Activated B cell treated with CpG ODN at 0.5 μM for 24 hours (primary cell): Measurements from ENCODE around the gene PICALM. TPM values are rescaled to one million over a fixed set of nuclear protein-coding genes. Genes with fewer than 3 reads are reported as not detected.

Source experiments
- ATAC-seq: fragments of 200-7000 bp; cut with Tn5 transposase; one replicate; pipeline ENCODE4 v1.10.0; 2021; ENCODE audit warnings: low read depth, mild to moderate bottlenecking, moderate library complexity
- CTCF ChIA-PET: fragments of 350-600 bp; sonication (Branson Sonifier 250); formaldehyde crosslinking; loops from one replicate; lab custom pipeline; 2021; ENCODE audit warnings: antibody characterized with exemption; lab: Charles Lee
- POLR2A ChIA-PET: fragments of 350-600 bp; sonication (Branson Sonifier 250); formaldehyde crosslinking; loops from one replicate; lab custom pipeline; 2021; ENCODE audit warnings: antibody characterized with exemption; lab: Charles Lee
- DNase-seq: peaks from one replicate; pipeline ENCODE4 v3.0.0; 2022
- H3K27ac Mint-ChIP-seq: one replicate; pipeline ENCODE4 v1.8.0; 2020; ENCODE audit warnings: mixed read lengths
- H3K27me3 Mint-ChIP-seq: one replicate; pipeline ENCODE4 v1.8.0; 2021; ENCODE audit warnings: mixed read lengths
- H3K36me3 Mint-ChIP-seq: one replicate; pipeline ENCODE4 v1.8.0; 2021; ENCODE audit warnings: low read depth, mixed read lengths
- H3K4me1 Mint-ChIP-seq: one replicate; pipeline ENCODE4 v1.8.0; 2021; ENCODE audit warnings: mixed read lengths
- H3K4me3 Mint-ChIP-seq: one replicate; pipeline ENCODE4 v1.8.0; 2020; ENCODE audit warnings: mild to moderate bottlenecking, mixed read lengths
- H3K9me3 Mint-ChIP-seq: one replicate; pipeline ENCODE4 v1.8.0; 2020; ENCODE audit warnings: mixed read lengths
- intact Hi-C: fragments of 100-400 bp; cut with micrococcal nuclease; formaldehyde crosslinking; loops from one replicate; pipeline ENCODE4 v1.15.1; 2024
- total RNA-seq: library from RNA; stranded (reverse); gene quantifications from 2 replicates; pipeline ENCODE4 v1.2.3, GENCODE V29; 2022
- TF ChIP-seq, protein P1 (sequence below): fragments of 200-600 bp; IDR thresholded peaks from one replicate; pipeline ENCODE4 v1.8.0; 2022; ENCODE audit warnings: antibody characterized with exemption, mild to moderate bottlenecking

The PICALM gene
- total RNA-seq, 1 donor from 2014 or later: 139 TPM

DNA sequence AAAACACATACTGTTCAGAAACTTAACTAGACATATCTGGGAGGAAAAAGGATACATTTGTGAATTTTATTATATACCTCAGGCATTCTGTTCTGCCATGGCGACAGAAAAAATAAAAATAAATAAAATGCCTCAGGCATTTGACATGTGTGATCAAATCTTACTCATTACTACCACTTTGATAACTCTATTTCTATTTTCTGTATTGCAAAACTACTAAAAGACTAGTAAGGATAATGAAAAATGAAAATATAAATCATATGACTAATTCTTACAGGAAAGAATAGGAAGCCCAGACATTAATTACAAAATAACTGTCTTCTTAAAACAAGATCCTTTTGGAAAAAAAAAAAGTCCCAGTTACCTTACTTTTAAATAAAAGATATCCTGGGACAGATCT lies 5.3 kb downstream of the PICALM start:
- ChIA-PET CTCF (no interaction called here), POLR2A (no interaction called here)
- intact Hi-C loops: no loop called here
- H3K4me3 Mint-ChIP-seq: peak overlapping the region; percentile 7
- DNase-seq: no peak
- H3K4me1 Mint-ChIP-seq: peaks cover 88% of the 10 kb centered on the region
- no peak for ATAC-seq
- peaks cover 23% of the 10 kb centered on the region for H3K36me3 Mint-ChIP-seq
- peak overlapping the region; percentile 41 for H3K27ac Mint-ChIP-seq
- no peaks in the 10 kb centered on the region for H3K9me3 Mint-ChIP-seq
- TF ChIP-seq, protein P1, sequence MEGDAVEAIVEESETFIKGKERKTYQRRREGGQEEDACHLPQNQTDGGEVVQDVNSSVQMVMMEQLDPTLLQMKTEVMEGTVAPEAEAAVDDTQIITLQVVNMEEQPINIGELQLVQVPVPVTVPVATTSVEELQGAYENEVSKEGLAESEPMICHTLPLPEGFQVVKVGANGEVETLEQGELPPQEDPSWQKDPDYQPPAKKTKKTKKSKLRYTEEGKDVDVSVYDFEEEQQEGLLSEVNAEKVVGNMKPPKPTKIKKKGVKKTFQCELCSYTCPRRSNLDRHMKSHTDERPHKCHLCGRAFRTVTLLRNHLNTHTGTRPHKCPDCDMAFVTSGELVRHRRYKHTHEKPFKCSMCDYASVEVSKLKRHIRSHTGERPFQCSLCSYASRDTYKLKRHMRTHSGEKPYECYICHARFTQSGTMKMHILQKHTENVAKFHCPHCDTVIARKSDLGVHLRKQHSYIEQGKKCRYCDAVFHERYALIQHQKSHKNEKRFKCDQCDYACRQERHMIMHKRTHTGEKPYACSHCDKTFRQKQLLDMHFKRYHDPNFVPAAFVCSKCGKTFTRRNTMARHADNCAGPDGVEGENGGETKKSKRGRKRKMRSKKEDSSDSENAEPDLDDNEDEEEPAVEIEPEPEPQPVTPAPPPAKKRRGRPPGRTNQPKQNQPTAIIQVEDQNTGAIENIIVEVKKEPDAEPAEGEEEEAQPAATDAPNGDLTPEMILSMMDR: no peak
- no peaks in the 10 kb centered on the region for H3K27me3 Mint-ChIP-seq

DNA sequence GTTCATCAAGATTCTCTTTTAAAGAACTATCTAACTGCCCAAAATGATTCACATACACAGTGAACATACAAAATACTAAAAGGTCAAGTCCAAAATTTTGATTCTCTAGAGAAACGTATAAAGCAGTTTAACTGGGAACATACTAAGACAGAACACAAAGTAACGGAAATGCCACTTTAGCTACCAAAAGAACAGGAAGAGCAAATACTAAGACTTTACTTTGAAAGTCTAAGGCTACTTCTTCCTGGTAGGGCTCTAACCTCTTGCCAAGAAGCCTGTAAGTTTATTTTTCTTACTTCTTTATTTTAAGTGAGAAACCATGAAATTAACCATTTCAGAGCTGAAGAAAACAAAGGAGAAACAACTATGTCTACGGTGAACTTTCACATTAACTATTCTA lies 6.2 kb downstream of the PICALM start:
- TF ChIP-seq, protein P1: no peak
- Mint-ChIP-seq H3K27ac (no peak overlapping the region), H3K4me1 (peaks cover 95% of the 10 kb centered on the region), H3K36me3 (peaks cover 16% of the 10 kb centered on the region), H3K27me3 (no peaks in the 10 kb centered on the region), H3K9me3 (no peaks in the 10 kb centered on the region), H3K4me3 (peak overlapping the region; percentile 60)
- POLR2A ChIA-PET: no interaction called here
- intact Hi-C loops: no loop called here
- DNase-seq: no peak
- ATAC-seq: no peak
- CTCF ChIA-PET: interaction anchor here (1.0 kb wide), 2 partner anchors 21 to 131 kb away, joined by 4 to 5 read pairs; no protein-coding TSS in a partner anchor

DNA sequence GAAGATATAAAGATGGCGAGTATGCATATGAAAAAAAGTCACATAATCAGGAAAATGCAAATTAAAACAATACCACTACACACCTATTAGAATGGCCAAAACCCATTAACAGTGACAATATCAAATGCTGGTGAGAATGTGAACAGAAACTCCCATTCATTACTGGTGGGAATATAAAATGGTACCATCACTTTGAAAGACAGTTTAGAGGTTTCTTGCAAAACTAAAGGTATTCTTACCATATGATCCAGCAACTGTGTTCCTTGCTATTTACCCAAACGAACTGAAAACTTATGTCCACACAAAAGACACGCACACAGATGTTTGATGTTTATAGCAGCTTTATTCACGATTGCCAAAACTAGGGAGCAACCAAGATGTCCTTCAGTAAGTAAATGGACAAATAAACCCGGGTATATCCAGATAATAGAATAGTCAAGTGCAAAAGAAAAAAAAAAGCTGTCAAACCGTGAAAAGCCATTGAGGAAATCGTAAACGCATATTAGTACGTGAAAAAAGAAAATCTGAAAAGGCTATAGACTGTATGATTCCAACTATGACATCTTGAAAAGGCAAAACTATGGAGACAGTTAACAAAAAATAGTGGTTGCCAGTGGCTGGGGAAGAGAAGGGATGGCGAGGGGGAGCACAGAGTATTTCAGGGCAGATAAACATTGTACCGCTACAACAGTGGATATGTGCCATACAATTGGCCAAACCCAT lies 7.2 kb downstream of the PICALM start:
- H3K36me3 Mint-ChIP-seq: peaks cover 10% of the 10 kb centered on the region

DNA sequence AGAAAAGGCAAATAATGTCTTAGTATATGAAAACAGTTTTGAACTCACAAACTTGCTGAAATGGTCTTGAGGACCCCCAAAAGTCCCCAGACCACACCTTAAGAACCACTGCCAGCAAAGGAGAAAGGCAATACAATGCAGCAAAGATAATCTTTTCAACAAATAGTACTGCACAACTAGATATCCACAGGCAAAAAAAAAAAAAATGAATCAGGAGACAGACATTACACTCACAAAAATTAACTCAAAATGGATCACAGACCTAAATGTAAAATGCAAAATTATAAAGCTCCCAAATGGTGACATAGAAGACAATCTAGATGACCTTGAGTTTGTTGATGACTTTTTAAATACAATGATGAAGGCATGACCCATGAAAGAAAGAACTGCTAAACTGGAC lies 8.3 kb downstream of the PICALM start:
- H3K4me3 Mint-ChIP-seq: no peak overlapping the region
- no peak for ATAC-seq
- CTCF ChIA-PET: no interaction called here
- TF ChIP-seq, protein P1: no peak
- no peak overlapping the region for H3K27ac Mint-ChIP-seq
- no peaks in the 10 kb centered on the region for H3K27me3 Mint-ChIP-seq
- intact Hi-C loops: loop anchor here (1.0 kb wide), 1 partner anchor 8 kb away; no protein-coding TSS in a partner anchor
- peaks cover 91% of the 10 kb centered on the region for H3K4me1 Mint-ChIP-seq
- H3K36me3 Mint-ChIP-seq: peaks cover 13% of the 10 kb centered on the region
- no peaks in the 10 kb centered on the region for H3K9me3 Mint-ChIP-seq
- DNase-seq: no peak
- POLR2A ChIA-PET: no interaction called here

More for the DNA sequence above, 7.2 kb downstream of the PICALM start:
- Mint-ChIP-seq H3K4me1 (peaks cover 92% of the 10 kb centered on the region), H3K27me3 (no peaks in the 10 kb centered on the region), H3K9me3 (no peaks in the 10 kb centered on the region), H3K27ac (peak overlapping the region; percentile 32), H3K4me3 (peak overlapping the region; percentile 50)
- intact Hi-C loops: no loop called here
- ChIA-PET POLR2A (no interaction called here), CTCF (no interaction called here)
- ATAC-seq: no peak
- no peak for DNase-seq
- TF ChIP-seq, protein P1: no peak

DNA sequence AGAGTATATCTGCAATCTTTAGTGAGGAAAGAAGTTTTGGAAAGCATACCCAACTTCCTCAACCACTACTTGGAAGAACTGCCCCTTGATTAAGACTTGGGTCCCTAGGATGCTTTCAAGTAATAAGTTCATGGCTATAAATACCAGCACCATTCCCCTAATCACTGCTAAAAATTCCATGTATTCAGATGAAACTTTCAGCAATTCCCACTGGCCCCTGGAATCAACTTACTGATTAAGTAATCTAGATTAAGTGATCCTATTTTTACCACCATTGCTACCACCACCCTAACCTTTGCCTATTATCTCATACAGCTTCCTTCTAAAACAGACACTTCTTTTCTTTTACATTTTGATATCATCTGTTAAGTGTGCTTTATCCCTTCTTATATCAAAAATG lies 10.5 kb downstream of the PICALM start:
- H3K9me3 Mint-ChIP-seq: no peaks in the 10 kb centered on the region
- ATAC-seq: no peak
- intact Hi-C loops: loop anchor here (1.0 kb wide), 1 partner anchor 9 kb away; no protein-coding TSS in a partner anchor
- H3K4me3 Mint-ChIP-seq: no peak overlapping the region
- POLR2A ChIA-PET: interaction anchor here (0.6 kb wide), 2 partner anchors 11 to 179 kb away, joined by 3 to 5 read pairs; no protein-coding TSS in a partner anchor
- H3K36me3 Mint-ChIP-seq: peaks cover 13% of the 10 kb centered on the region
- CTCF ChIA-PET: interaction anchor here (0.6 kb wide), 1 partner anchor 10 kb away, joined by 4 read pairs; no protein-coding TSS in a partner anchor
- H3K4me1 Mint-ChIP-seq: peaks cover 91% of the 10 kb centered on the region
- TF ChIP-seq, protein P1: no peak
- H3K27me3 Mint-ChIP-seq: no peaks in the 10 kb centered on the region
- no peak overlapping the region for H3K27ac Mint-ChIP-seq
- DNase-seq: no peak
